COLO668 (cell line): ENCODE measurements around the gene PTPRN2.

ENCODE experiments used
- DNase-seq: peaks from one replicate; lab custom pipeline; 2025; ENCODE audit not compliant: unreplicated experiment; lab: John Stamatoyannopoulos, UW

Gene PTPRN2

GRCh38 chr7:157630301-157630853 is 957.2 kb downstream of the PTPRN2 start:
- no peak for DNase-seq

- DNase-seq = no peak
Observed at GRCh38 chr7:157628456-157628855, 959.2 kb downstream of the PTPRN2 start.

- no peak for DNase-seq
Observed at GRCh38 chr7:157627646-157628045, 960.0 kb downstream of the PTPRN2 start.

- DNase-seq = no peak
Observed at GRCh38 chr7:157627033-157627432, 960.6 kb downstream of the PTPRN2 start.

GRCh38 chr7:157625973-157626742 is 961.5 kb downstream of the PTPRN2 start:
- DNase-seq = no peak

GRCh38 chr7:157623556-157623955 is 964.1 kb downstream of the PTPRN2 start:
- DNase-seq = no peak

GRCh38 chr7:157622408-157623205 is 965.0 kb downstream of the PTPRN2 start:
- DNase-seq = no peak

GRCh38 chr7:157622000-157622399 is 965.6 kb downstream of the PTPRN2 start:
- no peak for DNase-seq

- no peak for DNase-seq
Observed at GRCh38 chr7:157621131-157621681, 966.4 kb downstream of the PTPRN2 start.

GRCh38 chr7:157620616-157621015 is 967.0 kb downstream of the PTPRN2 start:
- no peak for DNase-seq

GRCh38 chr7:157619753-157620525 is 967.7 kb downstream of the PTPRN2 start:
- no peak for DNase-seq

- DNase-seq = no peak
Observed at GRCh38 chr7:157618823-157619606, 968.6 kb downstream of the PTPRN2 start.

GRCh38 chr7:157618091-157618726 is 969.4 kb downstream of the PTPRN2 start:
- DNase-seq = no peak

- no peak for DNase-seq
Observed at GRCh38 chr7:157617401-157617800, 970.2 kb downstream of the PTPRN2 start.

- no peak for DNase-seq
Observed at GRCh38 chr7:157616931-157617330, 970.7 kb downstream of the PTPRN2 start.

GRCh38 chr7:157616426-157616825 is 971.2 kb downstream of the PTPRN2 start:
- DNase-seq = no peak

- DNase-seq = no peak
Observed at GRCh38 chr7:157615852-157616251, 971.8 kb downstream of the PTPRN2 start.

GRCh38 chr7:157615101-157615817 is 972.4 kb downstream of the PTPRN2 start:
- no peak for DNase-seq

- no peak for DNase-seq
Observed at GRCh38 chr7:157614457-157615020, 973.1 kb downstream of the PTPRN2 start.
